Myometrial cell (primary cell): ENCODE results near the gene CNBD2. TPM values are rescaled to one million over a fixed set of nuclear protein-coding genes. Genes with fewer than 3 reads are reported as not detected.

Source experiments
- total RNA-seq: library from RNA; depleted of rRNA; stranded (reverse); fragments of >200 nt; gene quantifications from 2 replicates; pipeline ENCODE4 v1.2.3, GENCODE V29; 2015

CNBD2 gene
- total RNA-seq, result 2.0 and 3.5 TPM in 2 replicates

GRCh38 chr20:35967979-35968640 is at the start of gene CNBD2:
Gene CNBD2, plus strand, starts transcription at chr20:35968590. Its CDS starts 173 bp downstream, at chr20:35968763.

GRCh38 chr20:35954200-35954906 is 14.0 kb upstream of the CNBD2 start, which contains the start of gene SCAND1:
Gene SCAND1, minus strand, starts transcription at chr20:35954502. Its CDS starts 218 bp downstream, at chr20:35954284.

Other genes with a start within 250 kb of the CNBD2 start
- gene RBM39, start 226.3 kb upstream of the CNBD2 start, total RNA-seq, result 119 and 134 TPM in 2 replicates
- 21.0 and 21.3 TPM in 2 replicates for gene PHF20, start 196.6 kb upstream of the CNBD2 start, total RNA-seq
- 106 and 111 TPM in 2 replicates for gene SCAND1, start 14.1 kb upstream of the CNBD2 start, total RNA-seq
- 11.0 and 29.4 TPM in 2 replicates for gene EPB41L1, start 186.2 kb downstream of the CNBD2 start, total RNA-seq